NCI-H748 (cell line): ENCODE data around the gene ADNP.
"Not testable (repeated sequence)": the region's sequence is repeated elsewhere in the genome, so short reads cannot be mapped to it uniquely, and the experiment has no call there.

ENCODE experiments used
- DNase-seq: peaks from one replicate; lab custom pipeline; 2025; ENCODE audit not compliant: unreplicated experiment; lab: John Stamatoyannopoulos, UW

The ADNP gene

DNA sequence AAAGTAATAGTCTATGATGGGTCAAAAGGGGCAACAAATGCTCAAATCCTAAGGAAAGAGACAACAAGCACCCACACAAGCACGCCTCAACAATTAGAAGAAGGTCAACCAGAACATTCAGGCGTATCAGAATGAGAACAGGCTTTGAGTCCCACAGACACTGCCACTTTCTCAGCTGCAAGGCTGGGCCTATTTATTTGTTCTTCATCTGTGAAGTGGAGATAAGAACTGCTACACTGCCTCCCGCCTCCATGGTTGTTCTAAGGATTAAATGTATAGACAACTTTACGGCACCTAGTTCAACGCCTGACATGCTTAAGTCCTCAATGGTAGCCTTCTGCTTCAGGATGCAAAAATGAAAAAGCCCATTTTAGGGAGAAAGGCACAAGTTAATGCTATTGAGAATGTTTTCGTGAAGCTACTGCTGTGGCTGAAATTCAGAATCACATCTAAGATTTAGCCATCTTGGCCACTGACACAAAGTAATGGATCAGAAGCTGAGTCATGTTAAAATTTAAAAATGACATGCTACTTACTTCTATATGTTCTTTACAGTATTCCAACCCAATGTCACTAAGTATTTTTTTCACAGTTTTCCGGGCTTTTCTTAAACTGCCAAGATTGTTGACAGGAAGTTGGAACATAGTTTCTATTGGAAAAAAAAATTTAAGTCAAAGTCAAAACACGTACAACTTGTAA lies 27.7 kb downstream of the ADNP start:
- DNase-seq, result no peak

DNA sequence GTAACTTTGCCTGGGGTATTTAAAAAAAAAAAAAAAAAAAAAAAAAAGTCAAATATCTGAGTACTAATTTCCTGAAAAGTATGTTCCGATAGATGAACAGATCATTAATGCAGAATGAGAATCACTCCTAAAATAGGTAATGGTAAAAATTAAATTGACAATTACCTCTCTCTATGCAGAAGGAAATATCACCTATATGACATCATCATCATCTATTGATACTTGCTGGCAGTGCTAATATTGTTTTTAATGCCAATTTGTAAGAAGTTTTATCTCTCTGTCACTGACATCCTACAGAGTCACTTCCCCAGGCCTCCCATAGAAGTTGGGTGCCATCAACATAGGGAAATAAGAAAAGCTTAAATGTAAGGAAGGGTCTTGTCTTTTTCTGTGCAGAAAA lies 29.9 kb downstream of the ADNP start:
- DNase-seq, result no peak

DNA sequence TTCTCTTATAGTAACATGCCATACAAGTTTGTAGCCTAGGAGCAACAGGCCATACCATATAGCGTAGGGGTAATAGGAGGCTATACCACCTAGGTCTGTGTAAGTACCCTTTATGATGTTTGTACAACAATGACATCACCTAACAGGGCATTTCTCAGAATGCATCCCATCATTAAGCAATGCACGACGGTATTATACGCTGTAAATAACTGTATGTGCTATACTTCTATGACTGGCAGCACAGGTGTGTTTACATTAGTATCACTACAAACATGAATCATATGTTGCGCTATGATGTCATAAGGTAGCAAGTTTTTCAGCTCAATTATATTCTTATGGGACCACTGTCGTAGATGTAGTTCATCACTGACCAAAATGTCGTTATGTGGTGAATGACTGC lies 31.0 kb downstream of the ADNP start:
- no peak for DNase-seq

GRCh38 chr20:50898475-50898874 lies 32.8 kb downstream of the ADNP start:
- DNase-seq, result no peak

DNA sequence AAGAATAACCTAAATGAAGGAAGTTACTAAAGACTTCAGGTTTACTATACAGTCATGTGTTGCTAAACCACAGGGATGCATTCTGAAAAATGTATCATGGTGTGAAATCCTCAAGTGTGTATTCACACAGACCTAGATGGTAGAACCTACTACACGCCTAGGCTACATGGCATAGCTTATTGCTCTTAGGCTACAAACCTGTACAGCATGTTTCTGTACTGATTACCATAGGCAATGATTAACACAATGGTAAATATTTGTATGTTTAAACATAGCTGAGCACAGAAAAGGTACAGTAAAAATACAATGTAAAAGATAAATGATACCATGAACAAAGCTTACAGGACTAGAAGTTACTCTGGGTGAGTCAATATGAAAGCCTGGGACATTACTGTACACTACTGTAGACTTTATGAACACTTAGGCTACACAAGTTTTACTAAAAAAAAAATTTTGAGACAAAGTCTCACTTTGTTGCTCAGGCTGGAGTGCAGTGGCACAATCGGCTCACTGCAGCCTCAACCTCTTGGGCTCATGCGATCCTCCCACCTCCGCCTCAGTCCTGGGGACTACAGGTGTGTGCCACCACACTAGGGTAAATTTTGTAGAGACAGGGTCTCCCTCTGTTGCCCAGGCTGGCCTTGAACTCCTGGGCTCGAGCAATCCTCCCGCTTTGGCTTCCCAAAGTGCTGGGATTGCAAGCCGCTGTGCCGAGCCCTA lies 36.0 kb downstream of the ADNP start:
- DNase-seq, result no peak

DNA sequence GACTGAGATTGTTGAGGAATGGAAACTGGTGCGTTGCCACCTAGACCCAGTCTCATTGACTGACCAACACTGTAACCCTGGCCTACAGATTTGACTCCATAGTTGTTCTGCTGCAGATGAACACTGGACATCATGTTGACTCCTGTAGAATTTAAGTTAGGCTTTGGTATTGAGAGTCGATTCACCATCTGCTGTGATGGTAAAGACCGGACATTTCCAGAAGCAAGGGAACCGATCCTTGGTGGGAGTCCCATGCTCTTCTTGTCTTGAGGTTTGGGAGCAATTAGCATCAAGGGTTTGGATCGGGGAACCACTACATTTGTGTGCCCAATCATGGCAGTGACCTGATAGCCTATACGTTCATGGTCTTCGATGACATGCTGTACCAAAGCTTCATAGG lies 37.6 kb downstream of the ADNP start:
- DNase-seq, result no peak

- no peak for DNase-seq
These were observed 38.8 kb downstream of the ADNP start for GRCh38 chr20:50892394-50892793.

- DNase-seq, result no peak
These were observed 40.1 kb downstream of the ADNP start for GRCh38 chr20:50891138-50891537.

- DNase-seq, result no peak
These were observed 43.7 kb downstream of the ADNP start for GRCh38 chr20:50887576-50887975.

GRCh38 chr20:50886184-50886790 lies 45.0 kb downstream of the ADNP start:
- DNase-seq, result no peak

DNA sequence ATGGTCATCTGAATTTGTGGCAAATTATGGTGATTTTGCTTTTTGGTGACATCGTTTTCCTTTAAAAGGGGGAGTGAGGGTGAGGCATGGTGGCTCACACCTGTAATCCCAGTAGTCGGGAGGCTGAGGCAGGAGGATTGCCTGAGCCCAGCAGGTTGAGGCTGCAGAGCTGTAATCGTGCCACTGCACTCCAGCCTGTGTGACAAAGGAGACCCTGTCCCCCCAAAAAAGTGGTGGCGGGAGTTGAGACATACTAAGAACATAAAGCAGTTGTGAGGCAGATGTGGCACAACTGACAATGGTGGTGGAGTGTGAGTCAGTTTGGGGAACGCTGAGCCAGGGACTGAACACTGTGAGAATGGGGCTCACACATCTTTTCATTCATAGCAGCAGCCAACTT lies 45.5 kb downstream of the ADNP start:
- no peak for DNase-seq

DNA sequence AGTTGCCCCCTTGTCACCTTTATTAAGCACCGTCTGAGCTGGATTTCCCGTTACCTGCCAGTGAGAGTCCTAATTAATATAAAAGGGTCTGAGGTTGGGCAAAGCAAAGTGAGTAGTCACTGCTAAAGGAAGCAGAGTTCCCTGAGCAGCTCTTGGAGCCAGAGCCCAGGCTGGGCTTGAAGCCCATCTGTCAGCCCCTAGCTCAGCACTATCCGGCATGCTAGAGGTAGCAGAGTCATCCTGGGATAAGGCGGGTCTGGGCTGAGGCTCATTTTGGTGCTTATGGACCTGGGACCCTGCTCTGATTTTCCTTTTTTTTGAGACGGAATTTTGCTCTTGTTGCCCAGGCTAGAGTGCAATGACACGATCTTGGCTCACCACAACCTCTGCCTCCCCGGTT lies 46.2 kb downstream of the ADNP start:
- no peak for DNase-seq

- no peak for DNase-seq
These were observed 47.4 kb downstream of the ADNP start for GRCh38 chr20:50883856-50884255.

DNA sequence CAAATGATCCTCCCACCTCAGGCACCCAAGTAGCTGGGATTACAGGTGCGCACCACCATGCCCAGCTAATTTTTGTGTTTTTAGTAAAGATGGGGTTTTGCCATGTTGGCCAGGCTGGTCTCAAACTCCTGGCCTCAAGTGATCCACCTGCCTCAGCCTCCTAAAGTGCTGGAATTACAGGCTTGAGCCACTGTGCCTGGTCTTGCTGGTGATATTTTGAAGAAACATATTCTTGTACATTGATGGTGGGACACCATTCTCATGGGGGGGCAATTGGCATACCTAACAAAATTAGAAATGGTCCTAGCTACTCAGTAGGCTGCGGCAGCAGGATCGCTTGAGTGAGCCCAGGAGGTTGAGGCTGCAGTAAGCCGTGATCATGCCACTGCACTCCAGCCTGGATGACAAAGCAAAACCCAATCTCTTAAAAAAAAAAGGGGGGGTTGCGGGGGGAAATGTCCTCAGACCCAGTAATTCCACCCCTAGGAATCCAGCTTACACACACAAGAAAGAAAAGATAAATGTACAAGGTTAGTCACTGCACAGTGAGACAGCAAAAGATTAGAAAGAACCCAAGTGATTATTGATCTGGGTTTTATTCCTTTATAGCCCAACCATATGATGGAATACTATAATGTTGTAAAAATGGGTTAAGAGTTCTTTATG lies 49.3 kb downstream of the ADNP start:
- DNase-seq, result not testable (repeated sequence)

DNA sequence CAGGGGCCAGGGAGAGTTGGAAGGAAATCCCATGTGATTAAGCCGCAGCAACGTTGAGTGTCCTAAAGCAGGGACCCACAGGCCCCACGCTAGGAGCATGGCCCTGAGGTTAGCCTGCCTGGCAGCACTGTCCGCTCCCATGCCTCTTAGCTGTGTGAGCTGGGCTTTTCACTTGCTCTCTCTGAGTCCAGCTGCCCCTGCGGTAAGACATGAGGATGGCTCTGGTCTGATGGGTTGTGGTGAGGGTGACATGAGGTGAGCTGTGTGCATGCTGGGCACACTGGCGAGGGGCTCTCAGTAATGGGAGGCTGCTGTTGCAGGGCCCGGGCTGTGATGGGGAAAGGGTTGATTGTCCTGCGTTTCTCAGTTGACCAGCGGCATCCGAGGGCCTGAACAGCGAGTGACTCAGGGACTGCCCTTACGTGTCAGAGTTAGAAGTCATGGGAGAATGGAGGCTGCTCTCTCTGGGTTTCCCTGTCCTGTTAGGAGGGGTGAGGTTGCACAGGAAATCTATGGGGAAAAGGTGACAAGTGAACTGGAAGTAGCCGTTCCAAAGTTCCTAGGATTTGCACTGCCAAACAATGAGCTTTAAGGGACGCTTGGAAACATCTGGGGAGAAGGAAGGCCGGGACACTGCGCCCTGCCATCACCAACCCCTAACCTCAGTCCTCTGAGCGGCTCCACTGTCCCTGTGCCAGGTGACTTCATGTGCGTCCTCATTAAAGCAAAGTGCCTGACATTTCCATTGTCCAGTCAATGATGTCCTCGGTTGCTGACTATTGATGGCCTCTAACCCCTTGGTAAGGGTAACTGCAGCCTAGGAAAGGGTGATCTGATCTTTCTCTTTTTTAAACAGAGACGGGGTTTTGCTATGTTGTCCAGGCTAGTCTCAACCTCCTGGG lies 51.3 kb downstream of the ADNP start:
- DNase-seq, result no peak

GRCh38 chr20:50877232-50877743 lies 53.9 kb downstream of the ADNP start:
- no peak for DNase-seq

GRCh38 chr20:50876816-50877215 lies 54.4 kb downstream of the ADNP start:
- no peak for DNase-seq

GRCh38 chr20:50876063-50876685 lies 55.1 kb downstream of the ADNP start:
- no peak for DNase-seq

DNA sequence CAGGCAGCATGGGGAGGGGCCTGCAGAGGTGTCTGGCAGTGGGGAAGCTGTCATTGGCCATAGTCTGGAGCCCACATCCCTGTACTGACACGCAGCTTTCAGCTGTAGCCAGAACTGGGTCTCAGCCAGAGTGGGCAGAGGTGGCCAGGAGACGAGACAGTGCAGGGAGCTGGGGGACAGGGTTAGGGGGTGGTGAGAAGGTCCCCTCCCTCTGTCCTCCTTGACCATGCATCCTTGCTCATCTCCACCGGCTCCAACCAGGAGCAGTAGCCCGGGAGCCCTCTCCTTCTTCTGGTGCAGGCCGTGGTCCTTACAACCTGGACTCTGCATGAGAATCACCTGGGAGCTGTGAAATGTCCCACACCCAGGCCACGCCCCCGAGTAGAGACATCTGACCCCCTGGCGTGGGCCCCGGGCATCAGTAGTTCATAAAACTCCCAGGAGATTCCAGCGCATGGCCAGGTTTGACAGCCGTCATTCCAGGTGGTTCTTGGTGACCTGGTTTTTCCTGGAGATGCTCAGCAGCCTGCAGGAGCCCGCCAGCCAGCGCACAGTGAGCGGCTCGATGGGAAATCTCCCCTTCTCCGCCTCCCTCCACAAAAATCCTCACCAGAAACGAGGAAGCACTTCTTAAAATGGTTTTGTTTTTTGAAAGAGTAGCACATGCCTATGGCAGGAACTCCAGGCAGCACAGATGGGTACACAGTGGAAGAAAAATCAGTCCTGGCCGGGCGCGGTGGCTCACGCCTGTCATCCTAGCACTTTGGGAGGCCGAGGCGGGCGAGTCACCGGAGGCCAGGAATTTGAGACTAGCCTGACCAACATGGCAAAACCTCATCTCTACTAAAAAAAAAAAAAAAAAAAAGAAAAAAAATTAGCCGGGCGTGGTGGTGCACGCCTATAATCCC lies 56.2 kb downstream of the ADNP start:
- DNase-seq, result no peak
